GM19438 (cell line): Measurements from ENCODE around the gene KCNMA1.
"Not testable (repeated sequence)": the region's sequence is repeated elsewhere in the genome, so short reads cannot be mapped to it uniquely, and the experiment has no call there.

Source experiments
- ATAC-seq: cut with Tn5 transposase; IDR thresholded peaks from one replicate; pipeline ENCODE4 v1.9.1; 2021; ENCODE audit warnings: low read depth; ENCODE audit not compliant: unreplicated experiment

Gene KCNMA1

GRCh38 chr10:77539147-77539935 is 98.3 kb downstream of the KCNMA1 start:
- ATAC-seq = no peak

- no peak for ATAC-seq
These were observed 99.8 kb downstream of the KCNMA1 start for GRCh38 chr10:77537720-77538373.

DNA sequence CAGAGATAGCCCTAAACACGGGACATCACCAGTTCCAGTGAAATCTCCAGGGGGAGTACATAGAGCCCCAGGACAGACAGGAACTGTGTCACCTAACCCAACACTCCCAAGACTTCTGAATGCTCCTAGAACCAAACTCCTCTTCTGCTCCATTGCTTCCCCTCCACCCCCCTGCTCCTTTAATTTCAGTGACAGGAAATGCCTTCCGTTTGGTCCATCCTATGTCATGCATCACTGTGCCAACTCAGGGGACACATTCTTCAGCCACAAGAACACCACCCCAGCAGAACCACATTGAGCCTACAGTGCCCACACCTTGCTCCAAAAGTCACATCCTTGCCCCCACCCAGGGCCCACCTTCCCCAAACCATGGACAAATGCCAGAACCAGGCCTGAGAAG is 100.5 kb downstream of the KCNMA1 start:
- ATAC-seq = no peak

DNA sequence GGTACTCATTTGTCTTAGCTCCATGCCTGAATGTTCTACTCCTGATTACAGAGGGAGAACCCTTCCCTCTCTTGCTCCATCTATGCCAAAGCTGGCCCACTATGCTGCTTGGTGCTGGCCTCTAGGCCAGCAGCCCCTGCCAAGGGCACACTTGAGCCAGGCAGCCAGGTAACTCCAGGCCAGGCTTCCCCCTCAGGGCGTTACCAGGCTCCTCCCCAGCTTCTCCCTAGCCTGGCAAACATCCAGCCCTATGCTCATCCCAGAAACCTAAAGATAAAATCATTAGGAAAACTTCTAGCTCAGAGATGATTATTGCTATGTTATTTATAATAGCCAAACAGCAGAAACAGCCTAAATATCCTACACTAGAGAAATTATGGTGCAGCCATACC is 103.7 kb downstream of the KCNMA1 start:
- ATAC-seq = no peak

- ATAC-seq = no peak
These were observed 104.3 kb downstream of the KCNMA1 start for GRCh38 chr10:77533146-77533886.

GRCh38 chr10:77532068-77532467 is 105.5 kb downstream of the KCNMA1 start:
- ATAC-seq = no peak

- no peak for ATAC-seq
These were observed 106.1 kb downstream of the KCNMA1 start for GRCh38 chr10:77531441-77532001.

DNA sequence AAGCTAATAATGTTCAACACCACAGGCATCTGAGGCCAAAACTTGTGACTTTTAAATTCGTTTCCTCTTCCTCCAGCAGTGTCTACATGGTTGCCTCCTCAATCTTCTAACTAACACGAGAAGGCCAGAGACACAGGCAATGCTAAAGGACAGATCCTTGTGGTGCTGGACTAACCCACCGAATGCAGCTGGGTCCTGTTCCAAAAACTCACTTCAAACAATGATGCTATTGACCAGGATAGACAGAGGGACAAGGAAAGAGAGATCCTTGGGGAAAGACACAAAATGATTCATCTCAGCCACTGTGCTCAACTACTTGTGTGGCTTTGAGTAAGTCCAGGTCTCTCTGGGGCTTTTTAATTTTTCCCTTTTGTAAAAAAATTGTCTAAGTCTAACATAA is 107.6 kb downstream of the KCNMA1 start:
- ATAC-seq = no peak

GRCh38 chr10:77529050-77529576 is 108.5 kb downstream of the KCNMA1 start:
- ATAC-seq = no peak

DNA sequence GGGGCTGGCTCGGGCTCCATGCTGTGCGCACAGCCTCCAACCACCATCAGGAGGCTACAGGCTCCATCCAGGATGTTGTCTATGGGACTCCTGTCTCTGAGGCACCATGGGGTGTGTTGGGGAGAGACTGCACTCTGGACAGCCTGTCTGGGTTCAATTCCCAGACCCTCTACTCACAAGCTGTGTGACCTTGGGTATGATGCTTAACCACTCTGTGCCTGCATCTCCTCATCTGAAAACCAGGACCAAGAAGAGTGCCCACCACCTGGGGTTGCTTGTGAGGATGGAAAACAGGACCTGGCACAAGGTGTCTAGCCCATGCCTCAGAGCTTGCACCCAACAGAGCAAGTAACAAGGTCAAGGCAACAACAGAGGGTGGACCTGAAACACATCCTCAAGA is 109.8 kb downstream of the KCNMA1 start:
- ATAC-seq = no peak

GRCh38 chr10:77526868-77527617 is 110.6 kb downstream of the KCNMA1 start:
- ATAC-seq = no peak

DNA sequence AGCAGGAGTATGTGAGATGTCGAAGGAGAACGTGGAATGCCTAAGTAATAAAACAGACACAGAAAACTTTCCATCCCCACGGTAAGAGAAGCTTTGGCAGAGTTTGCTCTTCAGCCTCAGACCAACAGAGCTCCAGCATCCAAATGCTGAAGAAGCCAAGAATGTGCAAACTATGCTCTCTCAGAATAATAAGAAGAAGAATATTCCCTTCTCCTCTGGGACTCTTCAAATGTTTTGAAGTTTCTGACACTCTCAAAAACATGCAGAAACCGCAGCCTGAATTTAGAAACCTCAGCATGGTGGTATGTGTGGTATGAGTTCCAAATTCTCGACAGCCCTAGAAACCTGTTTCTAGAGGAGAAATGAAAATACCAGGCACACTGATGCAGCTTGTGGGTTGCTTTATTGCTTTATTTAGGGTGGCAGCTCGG is 113.3 kb downstream of the KCNMA1 start:
- no peak for ATAC-seq

- no peak for ATAC-seq
These were observed 115.3 kb downstream of the KCNMA1 start for GRCh38 chr10:77522268-77522809.

- no peak for ATAC-seq
These were observed 116.6 kb downstream of the KCNMA1 start for GRCh38 chr10:77520995-77521394.

DNA sequence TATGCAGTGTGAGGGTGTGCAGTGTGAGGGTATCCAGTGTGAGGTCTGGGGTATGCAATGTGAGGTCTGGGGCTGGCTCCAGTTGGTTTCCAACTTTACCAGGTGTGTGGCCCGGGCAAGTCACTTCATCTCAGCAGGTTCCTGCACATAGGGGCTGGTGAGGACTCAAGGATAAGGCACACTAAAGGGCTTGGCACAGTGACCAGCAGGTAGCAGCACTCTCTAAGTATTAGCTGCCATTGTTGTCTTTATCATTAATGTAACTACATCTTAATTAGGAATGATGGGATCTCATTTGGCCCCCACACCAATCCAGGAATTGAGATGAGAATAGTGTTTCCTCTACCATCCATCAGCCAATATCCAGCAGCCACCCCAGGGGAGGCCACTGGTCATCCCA is 117.3 kb downstream of the KCNMA1 start:
- no peak for ATAC-seq

DNA sequence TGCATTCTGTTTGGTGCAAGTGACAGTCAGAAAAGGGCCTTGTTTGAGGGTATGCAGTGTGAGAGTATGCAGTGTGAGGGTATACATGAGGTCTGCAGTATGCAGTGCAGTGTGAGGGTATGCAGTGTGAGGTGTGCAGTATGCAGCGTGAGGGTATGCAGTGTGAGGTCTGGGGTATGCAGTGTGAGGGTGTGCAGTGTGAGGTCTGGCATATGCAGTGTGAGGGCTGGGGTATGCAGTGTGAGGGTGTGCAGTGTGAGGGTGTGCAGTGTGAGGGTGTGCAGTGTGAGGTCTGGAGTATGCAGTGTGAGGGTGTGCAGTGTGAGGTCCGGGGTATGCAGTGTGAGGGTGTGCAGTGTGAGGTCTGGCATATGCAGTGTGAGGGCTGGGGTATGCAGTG is 117.8 kb downstream of the KCNMA1 start:
- not testable (repeated sequence) for ATAC-seq

DNA sequence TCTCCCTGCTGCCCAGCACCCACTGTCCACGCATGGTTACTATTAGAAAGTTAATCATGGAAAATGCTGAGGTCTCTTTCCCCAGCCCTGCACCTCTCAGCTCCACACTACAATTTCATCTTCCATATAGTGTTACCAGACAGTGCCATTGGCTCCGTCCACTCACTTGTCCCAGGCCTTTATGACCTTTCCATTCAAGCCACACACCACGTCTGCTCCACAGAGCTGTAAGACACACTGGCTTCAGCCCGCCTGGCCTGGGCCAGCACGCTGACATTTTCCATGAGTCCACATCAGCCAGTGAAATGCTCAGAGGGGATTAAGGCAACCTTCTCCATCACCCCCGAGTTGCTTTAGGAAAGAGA is 118.7 kb downstream of the KCNMA1 start:
- no peak for ATAC-seq

- ATAC-seq = no peak
These were observed 119.2 kb downstream of the KCNMA1 start for GRCh38 chr10:77518241-77518909.

DNA sequence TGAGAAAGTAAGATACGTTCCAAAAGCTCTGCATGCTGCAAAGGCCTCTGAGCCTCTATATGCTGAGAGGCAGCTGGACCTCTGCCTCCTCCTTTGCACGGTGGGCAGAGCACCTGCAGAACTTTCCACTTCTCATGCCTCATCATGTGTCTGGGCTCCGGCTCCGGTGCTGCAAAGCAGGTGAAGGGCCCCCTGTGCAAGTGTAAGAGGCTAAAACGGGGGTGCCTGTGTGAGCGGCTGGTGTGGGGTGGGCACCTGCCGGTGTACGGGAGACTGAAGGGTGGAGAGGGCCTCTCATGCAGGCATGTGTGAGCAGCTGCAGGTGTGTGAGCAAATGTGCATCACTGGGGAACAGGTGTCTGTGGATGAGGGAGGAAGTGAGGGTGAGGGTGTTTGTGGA is 121.0 kb downstream of the KCNMA1 start:
- ATAC-seq = no peak
